Astrocyte (in vitro differentiated cells and primary cell): ENCODE results near the gene LBX2. TPM values are rescaled to one million over a fixed set of nuclear protein-coding genes. Genes with fewer than 3 reads are reported as not detected.
A peak's percentile ranks its signal among the peaks of the same experiment; 100 is the strongest.

ENCODE experiments used
- DNase-seq: peaks from one replicate; pipeline ENCODE4 v3.0.0-alpha.2; 2010; ENCODE audit warnings: low read depth
- FAIRE-seq: peaks from 2 replicates; lab custom pipeline; 2011; peaks lifted over from hg19 to GRCh38; lab: Jason Lieb, UNC
- H2AFZ ChIP-seq: 2 replicates; pipeline ENCODE4 v1.6.0; 2012; ENCODE audit warnings: low read depth, low read length, inconsistent platforms
- H3K27ac ChIP-seq: 2 replicates; pipeline ENCODE4 v1.5.1; 2011; ENCODE audit warnings: low read depth, low read length, inconsistent platforms
- H3K27me3 ChIP-seq: 2 replicates; pipeline ENCODE4 v1.6.0; 2011; ENCODE audit warnings: low read length, inconsistent platforms; ENCODE audit not compliant: insufficient read depth
- H3K36me3 ChIP-seq: 2 replicates; pipeline ENCODE4 v1.5.1; 2011; ENCODE audit warnings: low read length, inconsistent platforms; ENCODE audit not compliant: insufficient read depth
- H3K4me1 ChIP-seq: 2 replicates; pipeline ENCODE4 v1.5.1; 2011; ENCODE audit warnings: low read length, inconsistent platforms; ENCODE audit not compliant: insufficient read depth
- H3K4me2 ChIP-seq: 2 replicates; pipeline ENCODE4 v1.6.0; 2012; ENCODE audit warnings: low read length, inconsistent platforms
- H3K4me3 ChIP-seq: 2 replicates; pipeline ENCODE4 v1.5.1; 2011; ENCODE audit warnings: low read depth, mild to moderate bottlenecking, low read length, inconsistent platforms; ENCODE audit not compliant: insufficient read depth
- H3K79me2 ChIP-seq: 2 replicates; pipeline ENCODE4 v1.6.0; 2012; ENCODE audit warnings: mild to moderate bottlenecking, low read length, inconsistent platforms; ENCODE audit not compliant: insufficient read depth
- H3K9ac ChIP-seq: 2 replicates; pipeline ENCODE4 v1.6.0; 2012; ENCODE audit warnings: mild to moderate bottlenecking, low read length, inconsistent platforms
- H3K9me3 ChIP-seq: 2 replicates; pipeline ENCODE4 v1.5.1; 2012; ENCODE audit warnings: low read depth, mild to moderate bottlenecking, low read length, inconsistent platforms; ENCODE audit not compliant: insufficient read depth
- H4K20me1 ChIP-seq: 2 replicates; pipeline ENCODE4 v1.6.0; 2012; ENCODE audit warnings: low read length, inconsistent platforms; ENCODE audit not compliant: insufficient read depth
- H3K27ac Mint-ChIP-seq: one replicate; pipeline ENCODE4 v1.8.0; 2021; ENCODE audit warnings: mild to moderate bottlenecking, mixed read lengths; ENCODE audit not compliant: unreplicated experiment
- H3K27me3 Mint-ChIP-seq: one replicate; pipeline ENCODE4 v1.8.0; 2021; ENCODE audit warnings: low read depth, mixed read lengths; ENCODE audit not compliant: unreplicated experiment
- H3K36me3 Mint-ChIP-seq: one replicate; pipeline ENCODE4 v1.8.0; 2021; ENCODE audit warnings: low read depth, mixed read lengths; ENCODE audit not compliant: unreplicated experiment
- H3K4me1 Mint-ChIP-seq: one replicate; pipeline ENCODE4 v1.8.0; 2021; ENCODE audit warnings: low read depth, mixed read lengths; ENCODE audit not compliant: unreplicated experiment
- H3K4me3 Mint-ChIP-seq: one replicate; pipeline ENCODE4 v1.8.0; 2021; ENCODE audit warnings: mild to moderate bottlenecking, moderate library complexity, mixed read lengths; ENCODE audit not compliant: unreplicated experiment
- H3K9me3 Mint-ChIP-seq: one replicate; pipeline ENCODE4 v1.8.0; 2021; ENCODE audit warnings: mild to moderate bottlenecking, mixed read lengths; ENCODE audit not compliant: unreplicated experiment
- CTCF ChIP-seq: IDR thresholded peaks from 2 replicates; pipeline ENCODE4 v1.5.1; 2011; ENCODE audit warnings: low read depth, mild to moderate bottlenecking, inconsistent platforms, low read length, moderate library complexity; ENCODE audit not compliant: insufficient read depth
- EZH2 ChIP-seq: IDR thresholded peaks from 2 replicates; pipeline ENCODE4 v1.6.1; 2012; ENCODE audit warnings: mild to moderate bottlenecking, low read length, inconsistent platforms; ENCODE audit not compliant: insufficient read depth
- total RNA-seq: library from RNA; stranded (reverse); gene quantifications from 2 replicates; pipeline ENCODE4 v1.2.1, GENCODE V29; 2021

The LBX2 gene
- total RNA-seq, 1 donor from 2014 or later = 1.0 TPM

DNA sequence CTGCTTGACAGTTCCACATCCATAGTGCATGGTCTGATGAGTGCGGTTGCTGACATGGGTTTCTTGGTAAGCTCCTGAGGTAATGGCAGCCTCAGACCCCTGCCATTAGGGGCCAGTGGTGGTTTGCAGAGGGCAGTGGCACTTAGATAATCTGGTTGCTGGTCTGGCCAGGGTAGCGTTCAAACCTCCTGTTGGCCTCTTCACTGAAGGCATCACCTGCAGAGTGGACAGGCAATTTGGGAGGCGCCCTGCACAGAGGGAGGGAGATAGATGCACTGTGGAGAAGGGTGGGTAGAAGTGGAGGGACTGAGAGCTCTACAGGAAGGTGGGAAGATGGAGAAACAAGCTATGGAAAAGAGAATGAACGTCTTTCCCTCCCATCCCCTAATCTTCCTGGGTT lies 34.1 kb upstream of the LBX2 start:
- H3K4me3 ChIP-seq = no peak overlapping the region
- H3K36me3 ChIP-seq = peaks cover 11% of the 10 kb centered on the region
- Mint-ChIP-seq H3K4me3 (peak overlapping the region; percentile 1), H3K4me1 (peaks cover 8% of the 10 kb centered on the region), H3K27ac (no peak overlapping the region), H3K9me3 (no peaks in the 10 kb centered on the region), H3K27me3 (no peaks in the 10 kb centered on the region), H3K36me3 (peaks cover 10% of the 10 kb centered on the region)
- no peak overlapping the region for H2AFZ ChIP-seq
- H3K9me3 ChIP-seq = no peaks in the 10 kb centered on the region
- DNase-seq (no peak), FAIRE-seq (no peak)
- H3K27me3 ChIP-seq = no peaks in the 10 kb centered on the region
- H3K4me2 ChIP-seq = no peak overlapping the region
- peaks cover 24% of the 10 kb centered on the region for H4K20me1 ChIP-seq
- no peak for TF ChIP-seq CTCF
- TF ChIP-seq EZH2 = no peak
- H3K9ac ChIP-seq = no peak overlapping the region
- H3K79me2 ChIP-seq = peaks cover 25% of the 10 kb centered on the region
- peaks cover 13% of the 10 kb centered on the region for H3K4me1 ChIP-seq
- no peak overlapping the region for H3K27ac ChIP-seq

- Histone ChIP-seq H3K79me2 (peaks cover 37% of the 10 kb centered on the region), H2AFZ (no peak overlapping the region), H3K27me3 (no peaks in the 10 kb centered on the region), H3K4me3 (no peak overlapping the region), H3K9me3 (no peaks in the 10 kb centered on the region), H3K9ac (no peak overlapping the region), H3K27ac (no peak overlapping the region), H3K4me1 (peaks cover 19% of the 10 kb centered on the region), H4K20me1 (peaks cover 36% of the 10 kb centered on the region), H3K36me3 (peaks cover 20% of the 10 kb centered on the region), H3K4me2 (no peak overlapping the region)
- H3K9me3 Mint-ChIP-seq = no peaks in the 10 kb centered on the region
- H3K36me3 Mint-ChIP-seq = peaks cover 10% of the 10 kb centered on the region
- TF ChIP-seq EZH2 = no peak
- peak; percentile 7 for TF ChIP-seq CTCF
- H3K27ac Mint-ChIP-seq = no peak overlapping the region
- H3K4me1 Mint-ChIP-seq = peaks cover 13% of the 10 kb centered on the region
- no peaks in the 10 kb centered on the region for H3K27me3 Mint-ChIP-seq
- FAIRE-seq = no peak
- no peak overlapping the region for H3K4me3 Mint-ChIP-seq
- no peak for DNase-seq
Observed at GRCh38 chr2:74532222-74532621, 32.8 kb upstream of the LBX2 start.

GRCh38 chr2:74531666-74532065 lies 32.3 kb upstream of the LBX2 start:
- H3K27me3 ChIP-seq = no peaks in the 10 kb centered on the region
- no peaks in the 10 kb centered on the region for H3K9me3 ChIP-seq
- no peak for DNase-seq
- peaks cover 19% of the 10 kb centered on the region for H3K4me1 ChIP-seq
- H3K4me2 ChIP-seq = peak overlapping the region; percentile 98
- Mint-ChIP-seq H3K36me3 (peaks cover 13% of the 10 kb centered on the region), H3K9me3 (no peaks in the 10 kb centered on the region), H3K4me3 (peak overlapping the region; percentile 96), H3K4me1 (peaks cover 11% of the 10 kb centered on the region), H3K27ac (no peak overlapping the region), H3K27me3 (no peaks in the 10 kb centered on the region)
- H3K27ac ChIP-seq = no peak overlapping the region
- H4K20me1 ChIP-seq = peaks cover 42% of the 10 kb centered on the region
- FAIRE-seq = no peak
- no peak for TF ChIP-seq EZH2
- TF ChIP-seq CTCF = no peak
- no peak overlapping the region for H3K4me3 ChIP-seq
- peak overlapping the region; percentile 93 for H3K9ac ChIP-seq
- peaks cover 41% of the 10 kb centered on the region for H3K79me2 ChIP-seq
- peaks cover 25% of the 10 kb centered on the region for H3K36me3 ChIP-seq
- H2AFZ ChIP-seq = no peak overlapping the region
